H1 (cell line): Measurements from ENCODE around the gene RNF220. TPM values are rescaled to one million over a fixed set of nuclear protein-coding genes. Genes with fewer than 3 reads are reported as not detected.

Experiments used
- CTCF ChIA-PET: fragments of 300-600 bp; sonication (Branson Sonifier 250); formaldehyde crosslinking; loops from one replicate; lab custom pipeline; 2021; ENCODE audit not compliant: partially characterized antibody; lab: Charles Lee
- POLR2A ChIA-PET: fragments of 300-600 bp; sonication (Branson Sonifier 250); formaldehyde crosslinking; loops from one replicate; lab custom pipeline; 2021; ENCODE audit warnings: inconsistent platforms; ENCODE audit not compliant: partially characterized antibody; lab: Charles Lee
- DNase-seq, 2 experiments: peaks; one replicate each; pipeline versions ENCODE4 v3.0.0 to v3.0.0-alpha.2; 2010 to 2022; ENCODE audit warnings: low spot score in 2 of 2, low read depth in 1 of 2, mixed read lengths in 1 of 2
- FAIRE-seq: peaks from 2 replicates; lab custom pipeline; 2011; peaks lifted over from hg19 to GRCh38; lab: Jason Lieb, UNC
- H2AFZ ChIP-seq: 2 replicates; pipeline ENCODE4 v1.8.1; 2012; ENCODE audit warnings: low read length, inconsistent platforms
- H2AK5ac ChIP-seq: 2 replicates; pipeline ENCODE4 v1.6.1; 2013; ENCODE audit warnings: low read depth, low read length
- H2BK120ac ChIP-seq: replicated peaks from 2 replicates; pipeline ENCODE3; 2013; ENCODE audit warnings: low read depth, low read length, inconsistent platforms
- H2BK12ac ChIP-seq: 2 replicates; pipeline ENCODE4 v1.6.1; 2013; ENCODE audit warnings: low read depth, low read length
- H2BK15ac ChIP-seq: 2 replicates; pipeline ENCODE4 v1.6.1; 2013; ENCODE audit warnings: low read length
- H2BK20ac ChIP-seq: 2 replicates; pipeline ENCODE4 v1.6.1; 2013; ENCODE audit warnings: low read length
- H2BK5ac ChIP-seq: 2 replicates; pipeline ENCODE4 v1.6.1; 2013; ENCODE audit warnings: low read depth, low read length
- H3K14ac ChIP-seq: 2 replicates; pipeline ENCODE4 v1.6.1; 2013; ENCODE audit warnings: inconsistent platforms; ENCODE audit not compliant: insufficient read length
- H3K18ac ChIP-seq: 2 replicates; pipeline ENCODE4 v1.6.1; 2013; ENCODE audit warnings: low read length; ENCODE audit errors: extremely low read depth
- H3K23ac ChIP-seq: 2 replicates; pipeline ENCODE4 v1.6.1; 2013; ENCODE audit warnings: inconsistent platforms; ENCODE audit not compliant: insufficient read length
- H3K23me2 ChIP-seq: 2 replicates; pipeline ENCODE4 v1.6.1; 2013; ENCODE audit warnings: low read depth, low read length
- H3K27ac ChIP-seq: 2 replicates; pipeline ENCODE4 v1.6.1; 2011; ENCODE audit warnings: low read depth, low read length, inconsistent platforms
- H3K27me3 ChIP-seq, 4 experiments: replicated peaks in 1 of 4; 1 replicate in 1 of 4; 2 replicates in 3 of 4; pipeline versions ENCODE4 v1.6.1 to v1.8.1; 2011 to 2013; ENCODE audit warnings: low read length in 3 of 4, mild to moderate bottlenecking in 3 of 4, inconsistent platforms in 2 of 4, mixed read lengths in 2 of 4, moderate library complexity in 1 of 4; ENCODE audit not compliant: control insufficient read depth in 3 of 4, insufficient read depth in 3 of 4; ENCODE audit errors: extremely low read depth in 1 of 4
- H3K36me3 ChIP-seq, 4 experiments: 2 replicates each; pipeline versions ENCODE4 v1.6.1 to v1.8.1; 2011 to 2013; ENCODE audit warnings: mild to moderate bottlenecking in 4 of 4, low read length in 3 of 4, moderate library complexity in 2 of 4, control low read depth in 1 of 4, inconsistent platforms in 1 of 4; ENCODE audit not compliant: insufficient read depth in 4 of 4, control insufficient read depth in 2 of 4
- H3K4ac ChIP-seq: replicated peaks from 2 replicates; pipeline ENCODE3; 2013; ENCODE audit warnings: low read length, low read depth, mixed read lengths, inconsistent platforms; ENCODE audit not compliant: insufficient read length
- H3K4me1 ChIP-seq, 4 experiments: replicated peaks in 1 of 4; 1 replicate in 1 of 4; 2 replicates in 3 of 4; pipeline versions ENCODE4 v1.6.1 to v1.8.1; 2011 to 2013; ENCODE audit warnings: low read length in 3 of 4, inconsistent platforms in 2 of 4, mixed read lengths in 1 of 4; ENCODE audit not compliant: insufficient read depth in 4 of 4, control insufficient read depth in 3 of 4
- H3K4me2 ChIP-seq, 2 experiments: 2 replicates each; pipeline versions ENCODE4 v1.6.1 to v1.8.1; 2011 to 2013; ENCODE audit warnings: low read depth in 2 of 2, low read length in 2 of 2, control low read depth in 1 of 2, inconsistent platforms in 1 of 2, mild to moderate bottlenecking in 1 of 2; ENCODE audit not compliant: insufficient read depth in 1 of 2
- H3K4me3 ChIP-seq, 4 experiments: fragments of 200-600, 300-600 bp in 1 of 4; sonication (generic), shearing (Covaris generic), sonication (Bioruptor Twin) in 1 of 4; 2 replicates each; pipeline versions ENCODE4 v1.5.1 to v1.8.1; 2011 to 2016; ENCODE audit warnings: low read length in 4 of 4, low read depth in 3 of 4, control low read depth in 2 of 4, inconsistent platforms in 2 of 4, mild to moderate bottlenecking in 2 of 4, mixed read lengths in 1 of 4, moderate library complexity in 1 of 4; ENCODE audit not compliant: insufficient read depth in 2 of 4; ENCODE audit errors: extremely low read depth in 1 of 4
- H3K56ac ChIP-seq: replicated peaks from 2 replicates; pipeline ENCODE3; 2013; ENCODE audit warnings: low read depth, mild to moderate bottlenecking, mixed read lengths, low read length, inconsistent platforms; ENCODE audit not compliant: insufficient read length
- H3K79me1 ChIP-seq: 2 replicates; pipeline ENCODE4 v1.6.1; 2013; ENCODE audit warnings: low read depth, low read length, control low read depth
- H3K79me2 ChIP-seq, 2 experiments: 2 replicates each; pipeline versions ENCODE4 v1.6.1 to v1.8.1; 2012 to 2013; ENCODE audit warnings: low read length in 2 of 2, mild to moderate bottlenecking in 2 of 2, inconsistent platforms in 1 of 2; ENCODE audit not compliant: insufficient read depth in 2 of 2, control insufficient read depth in 1 of 2
- H3K9ac ChIP-seq, 4 experiments: replicated peaks in 1 of 4; 1 replicate in 1 of 4; 2 replicates in 3 of 4; pipeline versions ENCODE4 v1.6.1 to v1.8.1; 2011 to 2013; ENCODE audit warnings: low read depth in 3 of 4, low read length in 3 of 4, control low read depth in 2 of 4, mild to moderate bottlenecking in 2 of 4, moderate library complexity in 2 of 4, inconsistent platforms in 1 of 4; ENCODE audit errors: extremely low read depth in 1 of 4
- H3K9me3 ChIP-seq, 2 experiments: 2 replicates each; pipeline versions ENCODE4 v1.6.1 to v1.8.1; 2012 to 2013; ENCODE audit warnings: mild to moderate bottlenecking in 2 of 2, moderate library complexity in 2 of 2, control low read depth in 1 of 2, inconsistent platforms in 1 of 2, low read depth in 1 of 2, low read length in 1 of 2, mixed read lengths in 1 of 2; ENCODE audit not compliant: insufficient read depth in 2 of 2
- H4K20me1 ChIP-seq, 2 experiments: replicated peaks in 1 of 2; 2 replicates each; pipeline versions ENCODE3 to v1.8.1; 2011 to 2013; ENCODE audit warnings: inconsistent platforms in 2 of 2, low read length in 2 of 2, mild to moderate bottlenecking in 1 of 2; ENCODE audit not compliant: insufficient read depth in 2 of 2, control insufficient read depth in 1 of 2
- H4K5ac ChIP-seq: 2 replicates; pipeline ENCODE4 v1.6.1; 2013; ENCODE audit warnings: low read length, low read depth, mixed read lengths, inconsistent platforms; ENCODE audit not compliant: insufficient read length
- H4K8ac ChIP-seq: 2 replicates; pipeline ENCODE4 v1.8.0; 2013; ENCODE audit warnings: mild to moderate bottlenecking, moderate library complexity, low read length, inconsistent platforms; ENCODE audit not compliant: insufficient read depth; ENCODE audit errors: extremely low read depth
- H4K91ac ChIP-seq: replicated peaks from 2 replicates; pipeline ENCODE3; 2013; ENCODE audit warnings: low read length, mixed read lengths, inconsistent platforms; ENCODE audit not compliant: insufficient read length
- FOSL1 ChIP-seq: IDR thresholded peaks from 2 replicates; pipeline ENCODE4 v1.6.1; 2011; ENCODE audit warnings: mild to moderate bottlenecking, low read depth, low read length, moderate library complexity; ENCODE audit not compliant: insufficient read depth
- JUND ChIP-seq: IDR thresholded peaks from 2 replicates; pipeline ENCODE4 v1.6.1; 2011; ENCODE audit warnings: mild to moderate bottlenecking, improper control_type of control experiment, low read length
- RFX5 ChIP-seq: IDR thresholded peaks from 2 replicates; pipeline ENCODE4 v1.6.1; 2011; ENCODE audit warnings: low read depth, low read length, improper control_type of control experiment, borderline replicate concordance
- SP4 ChIP-seq: IDR thresholded peaks from 2 replicates; pipeline ENCODE4 v1.6.1; 2012; ENCODE audit warnings: low read length, inconsistent platforms
- TEAD4 ChIP-seq: IDR thresholded peaks from 2 replicates; pipeline ENCODE4 v1.6.1; 2012; ENCODE audit warnings: low read depth, low read length, inconsistent platforms, mixed read lengths
- WGBS, 2 experiments: shearing (Covaris generic) in 1 of 2; methylation state at CpG; one replicate each; pipeline versions ENCODE4 v1.1.6 to v1.1.7; 2013 to 2015; ENCODE audit warnings: low lambda C conversion rate in 2 of 2, mixed read lengths in 2 of 2, inconsistent platforms in 1 of 2, low coverage in 1 of 2, missing lambda C conversion rate in 1 of 2; ENCODE audit not compliant: insufficient replicate concordance in 2 of 2, insufficient coverage in 1 of 2, insufficient read length in 1 of 2; ENCODE audit errors: extremely low coverage in 1 of 2, missing lambda C conversion rate in 1 of 2; 5-methylcytosine and 5-hydroxymethylcytosine counted together
- polyA plus RNA-seq, 7 experiments: library from polyadenylated mRNA; depleted of rRNA in 3 of 7; stranded (reverse) in 5 of 7; unstranded in 2 of 7; fragments of >200 nt in 5 of 7; fragments of 200-250 nt in 2 of 7; gene quantifications; 1 replicate in 5 of 7; 2 replicates in 1 of 7; 4 replicates in 1 of 7; pipeline versions ENCODE4 v1.2.1 to v1.2.3, GENCODE V29; 2011 to 2013; ENCODE audit warnings: missing spikeins in 2 of 7, mixed read lengths in 2 of 7
- total RNA-seq: library from RNA; stranded (reverse); fragmentation: NEBNext Ultra II Directional; extraction: Animal tissue kit (Norgen Biotek cat#: 25700); gene quantifications from 2 replicates; pipeline ENCODE4 v1.2.1, GENCODE V29; 2021

The RNF220 gene
- total and polyA plus RNA-seq, 2 of the 8 experiments (the other 6 are each of a cell fraction or from before 2014, with no cell fraction given): 123 to 160 TPM

GRCh38 chr1:44660176-44660575 lies 255.1 kb downstream of the RNF220 start:
- WGBS, 2 experiments: 90% methylated on average over 9 of the region's 9 CpGs; no CpG with 5 or more reads in 1 of the 2 experiments
- no peak overlapping the region for H4K5ac ChIP-seq
- no peak overlapping the region; the same call in 1 of the 2 replicates for H4K8ac ChIP-seq
- H3K4me1 ChIP-seq: no peaks in the 10 kb centered on the region; a peak in 2 of 7 replicates
- no peak overlapping the region for H2BK120ac ChIP-seq
- no peak for DNase-seq
- H3K9me3 ChIP-seq: no peaks in the 10 kb centered on the region
- no peaks in the 10 kb centered on the region for H3K36me3 ChIP-seq
- H3K23ac ChIP-seq: no peak overlapping the region
- H3K9ac ChIP-seq: no peak overlapping the region
- no peaks in the 10 kb centered on the region for H3K79me1 ChIP-seq
- no peak overlapping the region for H3K4me2 ChIP-seq
- H3K27ac ChIP-seq: no peak overlapping the region
- ChIA-PET POLR2A (interaction anchor here (0.6 to 1.6 kb wide), 5 partner anchors 10 to 538 kb away, joined by 3 to 6 read pairs (median 4); partner anchors contain the start of genes ARMH1 and TMEM53), CTCF (interaction anchor here (0.6 to 7.6 kb wide), 7 partner anchors 9 to 902 kb away, joined by 3 to 45 read pairs (median 3); no protein-coding TSS in a partner anchor)
- no peak overlapping the region for H2BK20ac ChIP-seq
- no peak for FAIRE-seq
- no peak overlapping the region for H2BK15ac ChIP-seq
- H3K56ac ChIP-seq: no peak overlapping the region
- H3K18ac ChIP-seq: no peak overlapping the region
- no peak overlapping the region for H3K4ac ChIP-seq
- no peak overlapping the region for H2AK5ac ChIP-seq
- no peak overlapping the region for H3K14ac ChIP-seq
- no peak overlapping the region for H3K4me3 ChIP-seq
- H3K23me2 ChIP-seq: no peaks in the 10 kb centered on the region
- H2BK12ac ChIP-seq: 0 out of 2 replicates have a peak overlapping the region, but pooled peaks have one; percentile 17
- H2BK5ac ChIP-seq: peak overlapping the region; percentile 75
- no peak overlapping the region for H4K91ac ChIP-seq
- no peaks in the 10 kb centered on the region for H3K27me3 ChIP-seq
- H4K20me1 ChIP-seq: no peaks in the 10 kb centered on the region
- H3K79me2 ChIP-seq: no peaks in the 10 kb centered on the region
- no peak overlapping the region for H2AFZ ChIP-seq
- TF ChIP-seq JUND (no peak), FOSL1 (no peak), RFX5 (no peak), SP4 (no peak), TEAD4 (no peak)
